Fibroblast of villous mesenchyme (primary cell): ENCODE measurements around the gene E4F1. TPM values are rescaled to one million over a fixed set of nuclear protein-coding genes. Genes with fewer than 3 reads are reported as not detected.

Source experiments
- DNase-seq: peaks from one replicate; pipeline ENCODE4 v3.0.0-alpha.2; 2010; ENCODE audit warnings: low read depth
- H3K4me3 ChIP-seq: 2 replicates; pipeline ENCODE4 v1.5.1; 2011; ENCODE audit warnings: low read depth, mild to moderate bottlenecking, low read length
- total RNA-seq: library from RNA; depleted of rRNA; stranded (reverse); fragments of >200 nt; gene quantifications from 2 replicates; pipeline ENCODE4 v1.2.3, GENCODE V29; 2012
- TF ChIP-seq, protein P1 (sequence below): IDR thresholded peaks from 2 replicates; pipeline ENCODE4 v1.5.1; 2012; ENCODE audit warnings: low read depth, mild to moderate bottlenecking, low read length; ENCODE audit not compliant: insufficient read depth

E4F1 gene
- total RNA-seq, 1 donor = 25.9 TPM

DNA sequence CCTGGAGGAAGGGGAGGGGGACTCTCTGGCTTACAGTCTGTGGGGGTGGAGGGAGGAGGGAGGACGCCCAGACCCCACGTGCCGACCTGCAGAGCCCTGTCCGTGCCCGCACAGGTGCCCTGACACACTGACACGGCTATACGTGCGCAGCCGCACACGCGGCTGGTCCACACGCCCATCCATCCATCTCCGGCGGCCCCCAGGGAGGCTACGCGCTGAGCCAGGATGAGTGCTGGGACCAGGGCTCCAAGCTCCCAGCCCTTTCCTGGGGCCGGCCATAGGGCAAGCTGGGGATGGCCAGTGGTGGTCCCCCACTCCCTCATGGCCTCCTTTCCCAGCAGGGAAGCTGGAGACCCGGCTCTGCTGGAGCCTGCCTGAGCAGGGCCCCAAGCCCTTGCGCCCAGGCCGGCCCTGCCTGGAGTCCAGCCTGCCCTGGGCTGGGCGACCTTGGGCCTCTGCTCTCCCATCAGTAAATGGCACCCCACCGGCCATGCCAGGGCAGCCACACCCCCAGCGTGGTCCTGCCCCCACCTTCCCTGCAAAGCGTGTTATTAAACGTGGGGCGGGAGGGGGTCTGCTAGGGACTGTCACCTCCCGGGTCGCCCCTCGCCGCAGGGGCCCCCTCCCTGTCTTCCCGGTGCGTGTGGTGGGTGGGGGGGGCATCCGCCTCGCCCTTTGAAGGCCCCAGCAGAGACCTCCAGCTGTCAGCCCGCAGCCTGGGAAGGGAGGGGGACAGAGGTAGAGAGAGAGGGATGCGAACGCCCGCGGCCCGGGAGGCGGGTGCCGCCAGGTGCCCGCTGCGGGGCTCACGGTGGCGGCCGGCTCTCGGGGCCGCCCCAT, 27.8 kb upstream of the E4F1 start:
- TF ChIP-seq, protein P1, sequence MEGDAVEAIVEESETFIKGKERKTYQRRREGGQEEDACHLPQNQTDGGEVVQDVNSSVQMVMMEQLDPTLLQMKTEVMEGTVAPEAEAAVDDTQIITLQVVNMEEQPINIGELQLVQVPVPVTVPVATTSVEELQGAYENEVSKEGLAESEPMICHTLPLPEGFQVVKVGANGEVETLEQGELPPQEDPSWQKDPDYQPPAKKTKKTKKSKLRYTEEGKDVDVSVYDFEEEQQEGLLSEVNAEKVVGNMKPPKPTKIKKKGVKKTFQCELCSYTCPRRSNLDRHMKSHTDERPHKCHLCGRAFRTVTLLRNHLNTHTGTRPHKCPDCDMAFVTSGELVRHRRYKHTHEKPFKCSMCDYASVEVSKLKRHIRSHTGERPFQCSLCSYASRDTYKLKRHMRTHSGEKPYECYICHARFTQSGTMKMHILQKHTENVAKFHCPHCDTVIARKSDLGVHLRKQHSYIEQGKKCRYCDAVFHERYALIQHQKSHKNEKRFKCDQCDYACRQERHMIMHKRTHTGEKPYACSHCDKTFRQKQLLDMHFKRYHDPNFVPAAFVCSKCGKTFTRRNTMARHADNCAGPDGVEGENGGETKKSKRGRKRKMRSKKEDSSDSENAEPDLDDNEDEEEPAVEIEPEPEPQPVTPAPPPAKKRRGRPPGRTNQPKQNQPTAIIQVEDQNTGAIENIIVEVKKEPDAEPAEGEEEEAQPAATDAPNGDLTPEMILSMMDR = no peak
- H3K4me3 ChIP-seq = peak overlapping the region; percentile 40

DNA sequence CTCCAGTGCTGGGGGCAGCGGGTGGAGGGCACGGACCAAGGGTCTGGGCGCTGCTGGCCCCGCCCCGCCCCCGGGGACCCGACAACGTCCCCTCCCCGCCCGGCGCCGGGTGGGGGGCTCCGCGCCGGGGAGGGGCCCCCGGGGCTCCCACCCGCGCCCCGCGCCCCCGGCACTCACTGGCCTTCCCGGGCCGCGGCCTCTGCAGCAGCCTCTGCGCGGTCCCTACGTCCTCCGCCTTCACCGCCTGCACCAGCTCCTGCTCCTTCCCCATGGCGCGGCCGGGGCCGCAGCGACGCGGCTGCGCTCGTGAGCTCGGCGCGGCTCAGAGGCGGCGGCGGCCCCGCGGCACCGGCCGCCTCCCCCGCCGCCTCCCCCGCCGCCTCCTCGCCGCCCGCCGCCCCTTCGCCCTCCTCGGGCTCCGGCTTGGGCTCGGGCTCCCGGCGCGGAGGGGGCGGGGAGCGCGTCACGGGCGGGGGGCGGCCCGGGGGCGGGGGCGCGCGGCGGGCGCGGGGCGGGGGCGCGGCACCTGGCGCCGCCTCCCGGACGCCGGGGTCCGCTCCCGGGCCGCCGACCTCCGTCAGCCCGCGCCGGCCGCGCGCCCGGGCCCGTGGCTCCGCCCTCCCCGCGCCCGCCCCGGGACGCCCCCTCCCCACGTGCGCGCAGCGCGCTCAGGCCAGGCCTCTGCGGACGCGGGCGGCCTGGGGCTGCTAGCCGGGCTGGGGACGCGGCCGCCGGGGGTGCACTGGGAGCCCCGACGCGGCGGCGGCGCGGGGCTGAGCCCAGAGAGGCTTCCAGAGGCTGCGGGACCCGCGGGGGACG, 27.0 kb upstream of the E4F1 start, which contains the start of gene CASKIN1:
TSS of gene CASKIN1 (minus strand) at position 444 of the 819 bp plus-strand sequence. CDS start at position 271, 173 bp downstream.
- DNase-seq = peak; percentile 16
- TF ChIP-seq, protein P1 = no peak
- peak within 1 kb of the TSS; percentile 40 for H3K4me3 ChIP-seq

More for the DNA sequence above, 27.8 kb upstream of the E4F1 start:
- DNase-seq = no peak

DNA sequence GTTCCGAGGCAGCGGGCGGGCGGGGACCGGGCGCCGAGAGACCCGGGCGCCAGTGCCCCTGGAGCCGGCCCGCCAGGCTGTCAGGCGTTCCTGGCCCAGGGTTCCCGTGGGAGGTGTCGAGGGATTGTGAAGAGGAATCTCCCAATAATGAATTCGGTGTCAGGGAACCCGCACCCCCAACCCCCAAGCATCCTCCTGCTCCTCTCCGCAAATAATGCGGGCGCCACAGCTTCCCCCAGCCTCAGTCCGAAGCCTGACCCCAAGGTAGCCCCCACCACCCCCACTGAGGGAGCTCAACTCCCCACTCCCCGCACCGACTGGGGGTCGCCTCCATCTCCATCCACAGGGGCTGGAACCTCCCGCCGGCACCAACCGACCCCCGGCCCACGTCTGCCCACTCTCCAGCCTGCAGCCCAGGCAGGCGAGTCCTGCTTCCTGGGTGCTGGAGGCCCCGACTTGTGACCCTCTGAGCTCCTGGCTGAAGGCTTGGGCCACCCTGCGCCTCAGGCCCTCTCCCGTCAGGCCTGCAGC, 26.3 kb upstream of the E4F1 start:
- H3K4me3 ChIP-seq = no peak overlapping the region
- DNase-seq = no peak

DNA sequence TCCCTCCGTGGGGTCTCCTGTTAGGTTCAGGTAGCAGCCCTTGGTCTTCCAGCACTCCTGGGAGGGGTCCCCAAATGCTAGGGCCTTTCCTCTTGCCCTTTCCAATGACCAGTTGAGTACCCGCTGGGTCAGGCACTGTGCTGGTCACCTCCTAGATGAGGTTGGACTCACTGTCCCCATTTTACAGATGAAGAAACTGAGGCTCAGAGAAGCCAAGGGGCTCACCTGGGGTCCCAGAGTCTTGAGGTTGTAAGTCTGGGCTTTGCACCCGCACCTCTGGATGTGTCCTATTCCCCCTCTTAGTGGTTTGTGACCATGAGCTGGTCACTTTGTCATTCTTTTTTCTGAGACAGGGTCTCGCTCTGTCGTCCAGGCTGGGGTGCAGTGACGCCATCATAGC, 25.6 kb upstream of the E4F1 start:
- no peak overlapping the region for H3K4me3 ChIP-seq
- TF ChIP-seq, protein P1 = no peak
- DNase-seq = no peak

More for the DNA sequence above, 26.3 kb upstream of the E4F1 start:
- TF ChIP-seq, protein P1 = no peak

- no peak overlapping the region for H3K4me3 ChIP-seq
- TF ChIP-seq, protein P1 = no peak
- DNase-seq = no peak
Measured at GRCh38 chr16:2198283-2198682, 25.1 kb upstream of the E4F1 start.

- H3K4me3 ChIP-seq = no peak overlapping the region
- TF ChIP-seq, protein P1 = no peak
- no peak for DNase-seq
Measured at GRCh38 chr16:2199095-2199494, 24.3 kb upstream of the E4F1 start.
